Suprapubic skin (tissue), 4 donors: ENCODE measurements around the gene STPG3. TPM values are rescaled to one million over a fixed set of nuclear protein-coding genes. Genes with fewer than 3 reads are reported as not detected.

Experiments
- DNase-seq, 2 donors: peaks; one replicate each; pipeline ENCODE4 v3.0.0-alpha.2; 2019; ENCODE audit warnings: low spot score in 2 of 2
- H3K27ac ChIP-seq: fragments of 200-600 bp; sonication (generic); one replicate; pipeline ENCODE4 v1.5.1; 2019
- H3K27me3 ChIP-seq: fragments of 200-600 bp; sonication (generic); one replicate; pipeline ENCODE4 v1.5.1; 2019
- H3K36me3 ChIP-seq: fragments of 200-600 bp; sonication (generic); one replicate; pipeline ENCODE4 v1.5.1; 2019
- H3K4me1 ChIP-seq: fragments of 200-600 bp; sonication (generic); one replicate; pipeline ENCODE4 v1.5.1; 2019
- H3K4me3 ChIP-seq: fragments of 200-600 bp; sonication (generic); one replicate; pipeline ENCODE4 v1.5.1; 2019; ENCODE audit warnings: mild to moderate bottlenecking
- H3K9me3 ChIP-seq: fragments of 200-600 bp; sonication (generic); one replicate; pipeline ENCODE4 v1.5.1; 2019
- EP300 ChIP-seq: sonication (generic); formaldehyde crosslinking; IDR thresholded peaks from one replicate; pipeline ENCODE4 v1.6.1; 2017; ENCODE audit warnings: antibody characterized with exemption
- POLR2A ChIP-seq, 2 donors: fragments of 450-650 bp; IDR thresholded peaks; one replicate each; pipeline ENCODE4 v1.6.1; 2017; ENCODE audit warnings: antibody characterized with exemption in 2 of 2, mild to moderate bottlenecking in 2 of 2, moderate library complexity in 2 of 2
- POLR2AphosphoS5 ChIP-seq, 3 donors: sonication (generic); formaldehyde crosslinking; IDR thresholded peaks; one replicate each; pipeline ENCODE4 v1.6.1; 2017; ENCODE audit warnings: antibody characterized with exemption in 3 of 3
- WGBS: methylation state at CpG from one replicate; pipeline ENCODE4 v1.1.5; 2018; 5-methylcytosine and 5-hydroxymethylcytosine counted together
- total RNA-seq, 4 donors: library from RNA; depleted of rRNA; stranded (reverse); fragments of >200 nt; gene quantifications; one replicate each; pipeline ENCODE4 v1.1.0, GENCODE V29; 2016
- TF ChIP-seq, protein P1 (sequence below), 2 donors: fragments of 200-600 bp in 1 of 2; fragments of 450-650 bp in 1 of 2; sonication (generic) in 1 of 2; IDR thresholded peaks; one replicate each; pipeline ENCODE4 v1.5.1; 2016 to 2019; ENCODE audit warnings: antibody characterized with exemption in 2 of 2, mild to moderate bottlenecking in 1 of 2, moderate library complexity in 1 of 2

Gene STPG3
- total RNA-seq, 4 donors from 2014 or later = 1.2 TPM; not detected in 3

DNA sequence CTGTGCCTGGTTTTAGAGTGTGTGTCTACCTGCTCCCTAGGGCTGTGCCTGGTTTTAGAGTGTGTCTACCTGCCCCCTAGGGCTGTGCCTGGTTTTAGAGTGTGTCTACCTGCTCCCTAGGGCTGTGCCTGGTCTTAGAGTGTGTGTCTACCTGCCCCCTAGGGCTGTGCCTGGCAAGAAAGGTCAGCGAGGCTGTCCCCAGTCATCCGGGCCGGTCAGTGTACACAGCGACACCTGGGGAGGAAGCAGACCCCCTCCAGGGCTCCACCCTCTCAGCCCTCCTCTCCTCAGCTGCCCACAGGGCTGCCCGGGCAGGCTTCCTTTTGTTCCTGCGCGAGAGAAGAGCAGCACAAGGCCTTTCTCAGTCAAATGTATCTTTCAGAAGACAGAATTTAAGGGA, 46.9 kb downstream of the STPG3 start:
- H3K4me1 ChIP-seq = peaks cover 64% of the 10 kb centered on the region
- peak overlapping the region; percentile 39 for H3K27ac ChIP-seq
- no peak overlapping the region for H3K4me3 ChIP-seq
- WGBS = no CpG with 5 or more reads among the region's 7 CpGs
- H3K36me3 ChIP-seq = no peaks in the 10 kb centered on the region
- TF ChIP-seq, protein P1, sequence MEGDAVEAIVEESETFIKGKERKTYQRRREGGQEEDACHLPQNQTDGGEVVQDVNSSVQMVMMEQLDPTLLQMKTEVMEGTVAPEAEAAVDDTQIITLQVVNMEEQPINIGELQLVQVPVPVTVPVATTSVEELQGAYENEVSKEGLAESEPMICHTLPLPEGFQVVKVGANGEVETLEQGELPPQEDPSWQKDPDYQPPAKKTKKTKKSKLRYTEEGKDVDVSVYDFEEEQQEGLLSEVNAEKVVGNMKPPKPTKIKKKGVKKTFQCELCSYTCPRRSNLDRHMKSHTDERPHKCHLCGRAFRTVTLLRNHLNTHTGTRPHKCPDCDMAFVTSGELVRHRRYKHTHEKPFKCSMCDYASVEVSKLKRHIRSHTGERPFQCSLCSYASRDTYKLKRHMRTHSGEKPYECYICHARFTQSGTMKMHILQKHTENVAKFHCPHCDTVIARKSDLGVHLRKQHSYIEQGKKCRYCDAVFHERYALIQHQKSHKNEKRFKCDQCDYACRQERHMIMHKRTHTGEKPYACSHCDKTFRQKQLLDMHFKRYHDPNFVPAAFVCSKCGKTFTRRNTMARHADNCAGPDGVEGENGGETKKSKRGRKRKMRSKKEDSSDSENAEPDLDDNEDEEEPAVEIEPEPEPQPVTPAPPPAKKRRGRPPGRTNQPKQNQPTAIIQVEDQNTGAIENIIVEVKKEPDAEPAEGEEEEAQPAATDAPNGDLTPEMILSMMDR (IDR thresholded peaks at IDR 0.05) = no peak
- TF ChIP-seq POLR2A (IDR thresholded peaks at IDR 0.05) = no peak
- TF ChIP-seq POLR2AphosphoS5 (IDR thresholded peaks at IDR 0.05) = no peak
- no peak for TF ChIP-seq EP300
- no peak for DNase-seq
- peaks cover 65% of the 10 kb centered on the region for H3K27me3 ChIP-seq
- H3K9me3 ChIP-seq = no peaks in the 10 kb centered on the region

DNA sequence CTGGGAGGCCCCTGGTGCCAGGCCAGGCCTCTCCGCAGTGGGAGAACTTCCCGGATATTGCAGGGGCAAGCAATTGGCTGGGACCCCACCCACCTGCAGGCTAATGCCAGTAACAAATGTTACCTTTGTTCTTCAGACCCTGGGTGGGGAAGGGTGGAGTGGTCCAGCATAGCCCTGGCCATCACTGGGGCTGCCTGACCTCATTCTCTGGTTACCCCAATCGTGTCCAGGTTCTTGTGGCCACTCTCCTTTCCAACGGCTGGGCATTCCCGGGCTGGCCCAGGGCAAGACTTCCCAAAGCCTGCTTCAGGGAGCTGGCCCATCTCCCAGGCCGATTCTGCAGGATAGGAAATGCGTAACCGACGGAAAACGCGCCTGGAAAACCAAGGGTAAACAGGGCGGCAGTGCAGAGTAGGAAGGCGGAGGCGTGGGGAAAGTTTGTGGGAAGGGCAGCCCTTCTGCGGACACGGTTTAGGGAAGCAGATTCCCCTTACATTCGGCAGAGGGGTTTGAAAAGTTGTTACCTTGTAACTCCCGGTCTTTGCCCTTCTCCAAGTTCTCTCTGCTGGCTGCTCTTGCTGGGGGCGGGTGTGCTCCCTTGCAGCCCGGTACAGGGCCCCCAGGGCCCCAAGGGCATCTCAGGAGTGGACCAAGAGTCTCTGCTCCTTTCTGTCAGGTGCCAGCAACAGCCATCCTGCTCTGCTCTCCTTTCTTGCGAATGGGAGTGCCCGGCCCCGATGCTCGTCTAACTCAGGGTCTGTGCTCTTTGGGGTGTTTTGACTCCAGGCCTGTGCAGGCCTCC, 47.5 kb downstream of the STPG3 start:
- 62% methylated on average over 22 of the region's 24 CpGs for WGBS
- H3K4me1 ChIP-seq = peaks cover 71% of the 10 kb centered on the region
- peaks cover 63% of the 10 kb centered on the region for H3K27me3 ChIP-seq
- TF ChIP-seq POLR2A (IDR thresholded peaks at IDR 0.05) (no peak), POLR2AphosphoS5 (IDR thresholded peaks at IDR 0.05) (no peak), EP300 (no peak)
- TF ChIP-seq, protein P1 (IDR thresholded peaks at IDR 0.05) = no peak
- no peaks in the 10 kb centered on the region for H3K9me3 ChIP-seq
- DNase-seq = peak in 1 of 2 donors; percentile 65
- peak overlapping the region; percentile 62 for H3K4me3 ChIP-seq
- H3K36me3 ChIP-seq = no peaks in the 10 kb centered on the region
- H3K27ac ChIP-seq = no peak overlapping the region

DNA sequence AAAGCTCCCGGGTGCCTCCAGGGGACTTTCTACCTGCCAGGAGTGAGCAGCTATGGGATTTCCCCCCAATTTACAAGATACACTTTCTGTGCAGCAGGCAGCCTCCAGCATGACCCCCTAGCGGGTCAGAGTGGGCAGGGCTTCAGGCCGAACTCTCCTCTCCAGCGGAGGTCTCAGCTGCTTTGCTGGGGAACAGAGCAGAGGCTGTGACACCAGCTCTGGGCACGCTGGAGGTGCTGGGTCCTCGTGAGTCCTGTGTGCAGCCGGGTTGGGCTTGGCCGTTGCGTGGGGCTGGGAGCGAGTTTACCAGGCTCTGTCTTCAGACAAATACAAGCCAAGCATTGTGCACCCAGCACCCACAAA, 48.1 kb downstream of the STPG3 start:
- DNase-seq = no peak
- Histone ChIP-seq H3K27ac (no peak overlapping the region), H3K27me3 (peaks cover 58% of the 10 kb centered on the region), H3K9me3 (no peaks in the 10 kb centered on the region), H3K4me3 (peak overlapping the region; percentile 62), H3K36me3 (no peaks in the 10 kb centered on the region), H3K4me1 (peaks cover 77% of the 10 kb centered on the region)
- 50% methylated on average over 1 of the region's 10 CpGs for WGBS
- no peak for TF ChIP-seq POLR2A (IDR thresholded peaks at IDR 0.05)

DNA sequence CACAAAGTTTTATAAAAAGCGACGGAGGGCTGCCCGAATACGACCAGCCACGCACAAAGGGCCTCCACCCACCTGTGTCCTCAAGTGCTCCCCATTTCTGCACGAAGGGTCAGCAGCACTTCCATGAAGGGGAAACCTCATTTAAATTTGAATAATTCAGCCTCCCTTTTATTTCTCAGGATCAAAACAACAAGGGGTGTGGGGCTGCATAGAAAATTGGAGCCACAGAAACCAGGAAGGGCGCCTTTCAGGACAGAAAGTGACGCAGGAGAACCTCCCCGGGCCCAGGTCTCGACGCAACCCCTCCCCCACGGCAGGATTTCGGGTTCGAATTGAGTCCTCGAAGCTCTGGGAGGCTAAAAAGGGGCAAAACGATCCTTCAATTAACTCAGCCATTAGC, 48.9 kb downstream of the STPG3 start:
- no peak for DNase-seq
- 39% methylated on average over 16 of the region's 16 CpGs for WGBS
- Histone ChIP-seq H3K36me3 (no peaks in the 10 kb centered on the region), H3K27me3 (peaks cover 51% of the 10 kb centered on the region), H3K9me3 (no peaks in the 10 kb centered on the region), H3K27ac (peak overlapping the region; percentile 69), H3K4me1 (peaks cover 80% of the 10 kb centered on the region), H3K4me3 (peak overlapping the region; percentile 62)
- TF ChIP-seq POLR2A (IDR thresholded peaks at IDR 0.05) (no peak), POLR2AphosphoS5 (IDR thresholded peaks at IDR 0.05) (no peak), EP300 (no peak)
- TF ChIP-seq, protein P1 (IDR thresholded peaks at IDR 0.05) = no peak

DNA sequence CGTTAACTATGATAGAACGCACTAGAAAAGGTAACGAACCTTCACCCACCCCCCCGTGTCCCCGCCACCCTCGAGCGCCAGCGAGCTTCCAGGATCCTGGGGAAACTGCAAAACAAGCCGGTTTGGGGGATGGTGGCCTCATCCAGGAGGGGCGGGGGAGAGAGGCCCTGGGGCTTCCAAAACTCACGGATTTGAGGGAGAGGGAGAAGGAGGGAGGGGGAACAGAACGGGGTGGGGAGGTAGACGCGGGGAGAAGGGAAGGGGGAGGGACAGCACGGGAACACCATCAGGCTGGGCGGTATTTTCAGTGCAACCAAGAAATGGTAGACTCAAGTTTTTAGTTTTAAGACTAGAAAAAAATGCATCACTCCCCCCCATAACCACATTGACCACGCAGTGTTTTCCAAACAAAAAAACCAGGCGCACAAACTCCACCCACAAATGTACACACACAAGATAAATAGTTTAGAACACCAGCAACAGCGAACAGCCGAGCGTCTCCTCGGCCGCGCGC, 49.5 kb downstream of the STPG3 start:
- peaks cover 44% of the 10 kb centered on the region for H3K27me3 ChIP-seq
- H3K4me1 ChIP-seq = peaks cover 80% of the 10 kb centered on the region
- H3K27ac ChIP-seq = peak overlapping the region; percentile 69
- H3K9me3 ChIP-seq = no peaks in the 10 kb centered on the region
- no peak for TF ChIP-seq EP300
- H3K36me3 ChIP-seq = no peaks in the 10 kb centered on the region
- 7% methylated on average over 18 of the region's 25 CpGs for WGBS
- DNase-seq = no peak
- peak overlapping the region; percentile 62 for H3K4me3 ChIP-seq

DNA sequence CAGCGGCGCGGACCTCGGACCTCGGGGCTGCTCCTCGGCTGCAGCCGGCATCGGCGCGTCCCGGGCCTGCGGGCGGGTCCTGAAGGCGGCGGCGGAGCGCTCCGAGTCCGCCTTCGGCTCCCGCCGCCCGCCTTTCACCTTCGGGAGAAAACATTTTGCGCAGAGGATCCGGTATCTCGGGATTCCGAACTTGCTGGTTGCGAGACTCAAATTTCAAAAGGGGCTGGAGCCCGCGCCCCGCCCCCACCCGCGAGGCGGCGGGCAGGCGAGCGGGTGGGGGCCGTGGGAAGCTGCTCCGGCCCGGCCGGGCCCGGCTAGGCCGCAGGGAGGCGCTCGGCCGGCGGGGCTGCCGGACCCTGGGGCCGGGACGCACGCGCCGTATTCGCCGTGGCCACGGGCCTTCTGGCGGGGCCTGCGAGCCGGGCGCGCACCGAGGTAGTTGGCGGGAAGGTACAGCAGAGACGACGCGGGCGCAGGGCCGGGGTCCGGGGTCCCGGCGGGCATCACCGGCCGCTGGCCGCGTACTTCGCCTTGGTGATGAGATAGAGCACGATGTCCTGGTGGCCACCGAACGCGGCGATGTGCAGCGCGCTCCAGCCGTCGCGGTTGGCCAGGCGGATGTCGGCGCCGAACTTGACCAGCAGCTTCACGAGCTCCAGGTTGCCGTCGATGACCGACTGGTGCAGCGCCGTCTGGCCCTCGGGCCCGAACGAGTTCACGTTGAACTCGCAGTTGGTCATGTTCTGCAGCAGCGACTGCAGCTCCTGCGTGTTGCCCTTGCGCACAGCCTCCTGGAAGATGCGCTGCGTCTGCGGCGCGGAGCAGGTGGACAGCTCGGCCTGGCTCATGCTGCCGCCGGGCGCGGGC, 50.2 kb downstream of the STPG3 start:
- H3K9me3 ChIP-seq = no peaks in the 10 kb centered on the region
- peak overlapping the region; percentile 62 for H3K4me3 ChIP-seq
- no peak for TF ChIP-seq POLR2AphosphoS5 (IDR thresholded peaks at IDR 0.05)
- no peak for TF ChIP-seq EP300
- TF ChIP-seq POLR2A (IDR thresholded peaks at IDR 0.05) = no peak
- TF ChIP-seq, protein P1 (IDR thresholded peaks at IDR 0.05) = no peak
- peak in 1 of 2 donors; percentile 62 for DNase-seq
- WGBS = 0% methylated on average over 1 of the region's 115 CpGs
- peaks cover 44% of the 10 kb centered on the region for H3K27me3 ChIP-seq
- H3K36me3 ChIP-seq = no peaks in the 10 kb centered on the region
- peaks cover 80% of the 10 kb centered on the region for H3K4me1 ChIP-seq
- peak overlapping the region; percentile 69 for H3K27ac ChIP-seq
